Activated B cell treated with CpG ODN at 0.5 μM for 24 hours (primary cell): ENCODE results near the gene DBNL. TPM values are rescaled to one million over a fixed set of nuclear protein-coding genes. Genes with fewer than 3 reads are reported as not detected.

Source experiments
- ATAC-seq: fragments of 200-7000 bp; cut with Tn5 transposase; one replicate; pipeline ENCODE4 v1.10.0; 2021; ENCODE audit warnings: low read depth, mild to moderate bottlenecking, moderate library complexity
- CTCF ChIA-PET: fragments of 350-600 bp; sonication (Branson Sonifier 250); formaldehyde crosslinking; loops from one replicate; lab custom pipeline; 2021; ENCODE audit warnings: antibody characterized with exemption; lab: Charles Lee
- POLR2A ChIA-PET: fragments of 350-600 bp; sonication (Branson Sonifier 250); formaldehyde crosslinking; loops from one replicate; lab custom pipeline; 2021; ENCODE audit warnings: antibody characterized with exemption; lab: Charles Lee
- DNase-seq: peaks from one replicate; pipeline ENCODE4 v3.0.0; 2022
- H3K27ac Mint-ChIP-seq: one replicate; pipeline ENCODE4 v1.8.0; 2020; ENCODE audit warnings: mixed read lengths
- H3K27me3 Mint-ChIP-seq: one replicate; pipeline ENCODE4 v1.8.0; 2021; ENCODE audit warnings: mixed read lengths
- H3K36me3 Mint-ChIP-seq: one replicate; pipeline ENCODE4 v1.8.0; 2021; ENCODE audit warnings: low read depth, mixed read lengths
- H3K4me1 Mint-ChIP-seq: one replicate; pipeline ENCODE4 v1.8.0; 2021; ENCODE audit warnings: mixed read lengths
- H3K4me3 Mint-ChIP-seq: one replicate; pipeline ENCODE4 v1.8.0; 2020; ENCODE audit warnings: mild to moderate bottlenecking, mixed read lengths
- H3K9me3 Mint-ChIP-seq: one replicate; pipeline ENCODE4 v1.8.0; 2020; ENCODE audit warnings: mixed read lengths
- CTCF ChIP-seq: fragments of 200-600 bp; IDR thresholded peaks from one replicate; pipeline ENCODE4 v1.8.0; 2022; ENCODE audit warnings: antibody characterized with exemption, mild to moderate bottlenecking
- intact Hi-C: fragments of 100-400 bp; cut with micrococcal nuclease; formaldehyde crosslinking; loops from one replicate; pipeline ENCODE4 v1.15.1; 2024
- total RNA-seq: library from RNA; stranded (reverse); gene quantifications from 2 replicates; pipeline ENCODE4 v1.2.3, GENCODE V29; 2022

DBNL gene
- total RNA-seq, 1 donor from 2014 or later, result 210 TPM

DNA sequence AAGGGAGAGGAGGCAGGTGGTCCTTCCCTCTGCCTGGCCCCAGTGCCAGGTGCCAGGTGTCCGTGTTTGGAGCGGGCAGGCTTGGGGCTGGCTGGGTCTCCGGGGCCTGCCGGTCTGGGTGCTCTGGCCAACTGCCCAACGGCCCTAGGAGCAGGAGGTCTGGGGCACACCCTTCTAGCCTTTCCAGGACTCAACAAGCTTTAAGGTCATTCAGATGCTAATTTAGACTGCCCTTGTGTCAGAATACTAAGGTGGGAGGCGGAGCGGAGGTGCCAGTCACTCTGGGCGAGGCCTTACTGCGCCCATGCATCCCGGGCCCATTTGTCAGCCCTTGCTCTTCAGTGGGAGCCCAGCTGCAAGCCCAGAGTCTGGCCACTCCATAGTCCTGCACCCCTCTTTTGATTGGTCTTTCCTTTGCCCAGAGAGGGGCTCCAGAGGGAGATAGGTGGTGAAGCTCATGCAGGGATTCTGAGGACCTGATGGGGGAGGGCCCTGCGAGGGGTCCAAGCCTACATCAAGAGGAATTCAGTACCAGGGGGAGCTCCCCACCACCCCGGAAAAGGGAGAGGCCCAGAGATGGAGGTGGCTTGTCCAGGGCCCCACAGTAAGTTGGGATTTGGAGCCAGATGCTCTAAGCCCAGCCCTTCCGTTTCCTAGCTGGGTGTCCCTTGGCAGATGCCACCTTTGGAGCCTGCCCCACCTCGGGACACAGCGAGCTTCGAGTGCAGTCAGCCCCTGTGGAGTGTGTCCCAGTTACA is 19.6 kb downstream of the DBNL start:
- Mint-ChIP-seq H3K27ac (peak overlapping the region; percentile 50), H3K4me3 (no peak overlapping the region), H3K36me3 (peaks cover 42% of the 10 kb centered on the region), H3K9me3 (no peaks in the 10 kb centered on the region), H3K4me1 (peaks cover 68% of the 10 kb centered on the region), H3K27me3 (no peaks in the 10 kb centered on the region)
- ATAC-seq, result no peak
- TF ChIP-seq CTCF, result no peak
- DNase-seq, result peak; percentile 12
- CTCF ChIA-PET, result no interaction called here
- intact Hi-C loops, result no loop called here
- POLR2A ChIA-PET, result interaction anchor here (0.7 to 6.0 kb wide), 2 partner anchors 17 to 18 kb away, joined by 9 to 55 read pairs; partner anchors contain the start of gene DBNL

- Mint-ChIP-seq H3K9me3 (no peaks in the 10 kb centered on the region), H3K4me3 (peak overlapping the region; percentile 28), H3K4me1 (peaks cover 66% of the 10 kb centered on the region), H3K27me3 (no peaks in the 10 kb centered on the region), H3K36me3 (peaks cover 34% of the 10 kb centered on the region), H3K27ac (peak overlapping the region; percentile 72)
- DNase-seq (peak; percentile 16), ATAC-seq (peak; percentile 22)
- intact Hi-C loops, result no loop called here
- ChIA-PET POLR2A (interaction anchor here (1.0 to 6.0 kb wide), 5 partner anchors 11 to 32 kb away, joined by 3 to 55 read pairs (median 4); partner anchors contain the start of gene DBNL), CTCF (no interaction called here)
- TF ChIP-seq CTCF, result no peak
Measured at GRCh38 chr7:44064791-44065430, 20.4 kb downstream of the DBNL start.

DNA sequence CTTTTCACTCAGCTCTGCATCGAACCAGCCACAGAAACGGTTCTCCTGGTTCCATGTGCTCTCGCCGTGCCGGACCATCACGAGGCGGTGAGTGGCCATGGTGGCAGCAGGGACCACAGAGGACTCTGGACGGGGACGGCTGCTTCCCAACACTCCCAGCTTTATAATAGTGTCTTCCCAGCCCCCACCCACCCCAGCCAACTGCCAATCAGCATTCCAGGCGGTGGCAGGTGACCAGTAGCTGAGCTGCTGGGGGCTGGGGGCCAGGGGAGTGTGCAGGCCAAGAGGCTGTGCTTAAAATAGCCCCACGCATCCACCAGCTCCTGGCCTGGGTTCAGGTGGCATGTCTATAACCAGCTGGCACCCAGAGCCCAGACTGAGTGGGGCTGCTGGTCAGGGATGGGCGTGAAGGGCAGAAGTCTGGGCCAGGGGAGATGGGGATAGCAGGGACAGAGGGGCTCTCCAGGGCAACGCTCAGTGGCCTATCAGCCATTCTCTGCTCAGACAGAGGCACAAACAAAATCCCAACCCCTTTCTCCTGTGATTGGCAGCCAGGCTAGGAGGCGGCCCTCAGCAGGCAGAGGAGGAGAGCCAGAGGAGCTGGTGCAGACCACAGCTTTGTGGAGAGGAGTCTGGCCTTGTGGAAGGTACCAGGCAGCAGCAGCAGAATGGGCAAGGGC is 21.1 kb downstream of the DBNL start, which contains the start of gene PGAM2:
PGAM2 (minus strand) TSS at position 137 of the 680 bp plus-strand sequence; CDS start at position 99, 38 bp downstream.
- peak within 1 kb of the TSS; percentile 28 for H3K4me3 Mint-ChIP-seq
- TF ChIP-seq CTCF, result no peak
- H3K36me3 Mint-ChIP-seq, result peaks cover 27% of the 10 kb centered on the region
- no peaks in the 10 kb centered on the region for H3K9me3 Mint-ChIP-seq
- ChIA-PET POLR2A (interaction anchor here (1.0 to 6.0 kb wide), 6 partner anchors 9 to 32 kb away, joined by 3 to 55 read pairs (median 4); partner anchors contain the start of gene DBNL), CTCF (no interaction called here)
- DNase-seq (no peak), ATAC-seq (peak; percentile 32)
- peak within 1 kb of the TSS; percentile 72 for H3K27ac Mint-ChIP-seq
- no peaks in the 10 kb centered on the region for H3K27me3 Mint-ChIP-seq
- intact Hi-C loops, result no loop called here
- H3K4me1 Mint-ChIP-seq, result peaks cover 65% of the 10 kb centered on the region

DNA sequence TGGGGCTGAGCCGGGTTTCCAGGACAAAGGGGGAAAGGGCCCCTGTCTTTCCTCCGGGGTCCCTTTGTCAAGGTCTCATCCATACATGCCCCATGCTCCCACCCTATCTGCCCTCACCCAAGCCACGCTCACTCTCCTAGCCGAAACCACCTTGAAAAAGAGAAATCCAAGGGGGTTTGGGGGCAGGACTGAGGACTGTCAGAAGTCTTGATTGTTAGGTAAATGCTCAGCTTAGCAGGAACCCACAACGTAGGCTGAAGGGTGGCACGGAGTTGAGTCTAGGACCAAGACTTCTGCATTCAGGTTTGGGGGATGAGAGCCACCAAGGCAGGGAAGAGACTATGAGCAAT is 21.6 kb downstream of the DBNL start:
- peak; percentile 8 for ATAC-seq
- ChIA-PET CTCF (no interaction called here), POLR2A (interaction anchor here (0.6 to 6.0 kb wide), 8 partner anchors 9 to 35 kb away, joined by 3 to 55 read pairs (median 4); partner anchors contain the start of gene DBNL)
- Mint-ChIP-seq H3K4me1 (peaks cover 66% of the 10 kb centered on the region), H3K9me3 (no peaks in the 10 kb centered on the region), H3K4me3 (no peak overlapping the region), H3K27ac (peak overlapping the region; percentile 72), H3K27me3 (no peaks in the 10 kb centered on the region), H3K36me3 (peaks cover 24% of the 10 kb centered on the region)
- TF ChIP-seq CTCF, result no peak
- intact Hi-C loops, result no loop called here
- no peak for DNase-seq
